NT2/D1 (cell line): ENCODE measurements around the gene MAU2.

Source experiments
- DNase-seq: peaks from one replicate; pipeline ENCODE4 v3.0.0-alpha.2; 2011; ENCODE audit warnings: low read depth, low spot score
- H3K27me3 ChIP-seq: 2 replicates; pipeline ENCODE4 v1.6.0; 2011; ENCODE audit warnings: mild to moderate bottlenecking; ENCODE audit not compliant: insufficient read length, insufficient read depth
- H3K36me3 ChIP-seq: 2 replicates; pipeline ENCODE4 v1.6.1; 2011; ENCODE audit warnings: mild to moderate bottlenecking, low read length, mixed read lengths; ENCODE audit not compliant: insufficient read depth, insufficient read length
- H3K4me1 ChIP-seq: 2 replicates; pipeline ENCODE4 v1.5.1; 2011; ENCODE audit not compliant: insufficient read depth, insufficient read length
- H3K4me3 ChIP-seq: 2 replicates; pipeline ENCODE4 v1.5.1; 2011; ENCODE audit warnings: low read depth; ENCODE audit not compliant: insufficient read length
- H3K9ac ChIP-seq: 2 replicates; pipeline ENCODE4 v1.6.0; 2011; ENCODE audit warnings: low read depth; ENCODE audit not compliant: insufficient read length
- H3K9me3 ChIP-seq: 2 replicates; pipeline ENCODE4 v1.5.1; 2011; ENCODE audit warnings: mild to moderate bottlenecking, low read length; ENCODE audit not compliant: insufficient read depth
- SUZ12 ChIP-seq: IDR thresholded peaks from 2 replicates; pipeline ENCODE4 v1.6.1; 2011; ENCODE audit not compliant: insufficient read length, insufficient read depth; ENCODE audit errors: extremely low read depth
- YY1 ChIP-seq: IDR thresholded peaks from 2 replicates; pipeline ENCODE4 v1.6.1; 2011; ENCODE audit not compliant: insufficient read length, insufficient read depth
- ZNF274 ChIP-seq: IDR thresholded peaks from 2 replicates; pipeline ENCODE4 v1.6.1; 2011; ENCODE audit warnings: mild to moderate bottlenecking, low read depth, low read length

The MAU2 gene

GRCh38 chr19:19278315-19278714 lies 42.3 kb upstream of the MAU2 start:
- peaks cover 6% of the 10 kb centered on the region for H3K4me1 ChIP-seq
- TF ChIP-seq YY1: no peak
- TF ChIP-seq ZNF274: no peak
- TF ChIP-seq SUZ12: no peak
- H3K36me3 ChIP-seq: peaks cover 81% of the 10 kb centered on the region
- H3K4me3 ChIP-seq: no peak overlapping the region
- H3K27me3 ChIP-seq: no peaks in the 10 kb centered on the region
- DNase-seq: no peak
- no peak overlapping the region for H3K9ac ChIP-seq
- H3K9me3 ChIP-seq: no peaks in the 10 kb centered on the region

- peaks cover 6% of the 10 kb centered on the region for H3K4me1 ChIP-seq
- no peak overlapping the region for H3K4me3 ChIP-seq
- no peak for DNase-seq
- peaks cover 87% of the 10 kb centered on the region for H3K36me3 ChIP-seq
- H3K9ac ChIP-seq: no peak overlapping the region
- H3K9me3 ChIP-seq: no peaks in the 10 kb centered on the region
- H3K27me3 ChIP-seq: no peaks in the 10 kb centered on the region
- TF ChIP-seq SUZ12 (no peak), YY1 (no peak), ZNF274 (no peak)
Measured at GRCh38 chr19:19279062-19279612, 41.5 kb upstream of the MAU2 start.

- Histone ChIP-seq H3K36me3 (peaks cover 90% of the 10 kb centered on the region), H3K4me3 (no peak overlapping the region), H3K9me3 (no peaks in the 10 kb centered on the region), H3K4me1 (peaks cover 5% of the 10 kb centered on the region), H3K9ac (no peak overlapping the region), H3K27me3 (no peaks in the 10 kb centered on the region)
- DNase-seq: no peak
- TF ChIP-seq YY1 (no peak), SUZ12 (no peak), ZNF274 (no peak)
Measured at GRCh38 chr19:19279853-19280252, 40.8 kb upstream of the MAU2 start.

- Histone ChIP-seq H3K4me1 (peaks cover 2% of the 10 kb centered on the region), H3K9me3 (no peaks in the 10 kb centered on the region), H3K27me3 (no peaks in the 10 kb centered on the region), H3K36me3 (peaks cover 85% of the 10 kb centered on the region), H3K9ac (no peak overlapping the region), H3K4me3 (no peak overlapping the region)
- TF ChIP-seq YY1 (no peak), SUZ12 (no peak), ZNF274 (no peak)
- DNase-seq: no peak
Measured at GRCh38 chr19:19280561-19280960, 40.1 kb upstream of the MAU2 start.

GRCh38 chr19:19285686-19286085 lies 34.9 kb upstream of the MAU2 start:
- no peaks in the 10 kb centered on the region for H3K9me3 ChIP-seq
- DNase-seq: no peak
- H3K4me1 ChIP-seq: no peaks in the 10 kb centered on the region
- H3K4me3 ChIP-seq: no peak overlapping the region
- no peaks in the 10 kb centered on the region for H3K27me3 ChIP-seq
- TF ChIP-seq ZNF274 (no peak), SUZ12 (no peak), YY1 (no peak)
- H3K9ac ChIP-seq: no peak overlapping the region
- H3K36me3 ChIP-seq: peaks cover 80% of the 10 kb centered on the region

- no peaks in the 10 kb centered on the region for H3K27me3 ChIP-seq
- TF ChIP-seq YY1 (no peak), ZNF274 (no peak), SUZ12 (no peak)
- no peak overlapping the region for H3K9ac ChIP-seq
- no peak for DNase-seq
- no peaks in the 10 kb centered on the region for H3K4me1 ChIP-seq
- H3K4me3 ChIP-seq: no peak overlapping the region
- H3K36me3 ChIP-seq: peaks cover 81% of the 10 kb centered on the region
- no peaks in the 10 kb centered on the region for H3K9me3 ChIP-seq
Measured at GRCh38 chr19:19292607-19293006, 28.0 kb upstream of the MAU2 start.

- H3K36me3 ChIP-seq: peaks cover 78% of the 10 kb centered on the region
- DNase-seq: no peak
- H3K9ac ChIP-seq: no peak overlapping the region
- H3K4me3 ChIP-seq: no peak overlapping the region
- H3K4me1 ChIP-seq: no peaks in the 10 kb centered on the region
- H3K9me3 ChIP-seq: no peaks in the 10 kb centered on the region
- no peaks in the 10 kb centered on the region for H3K27me3 ChIP-seq
- no peak for TF ChIP-seq YY1
- no peak for TF ChIP-seq ZNF274
Measured at GRCh38 chr19:19294914-19295313, 25.7 kb upstream of the MAU2 start.
